Thoracic aorta (tissue), 2 donors: ENCODE data around the gene CXCL16. TPM values are rescaled to one million over a fixed set of nuclear protein-coding genes. Genes with fewer than 3 reads are reported as not detected.

Source experiments
- ATAC-seq: fragments of 150-250 bp; one replicate; pipeline ENCODE4 v1.8.0; 2017; ENCODE audit warnings: low read depth; ENCODE audit not compliant: insufficient number of reproducible peaks, low FRiP score
- DNase-seq: peaks from one replicate; pipeline ENCODE4 v3.0.0-alpha.2; 2020; ENCODE audit warnings: low spot score
- H3K27ac ChIP-seq, 2 donors: fragments of 200-600 bp; sonication (generic); 1 replicate in 1 of 2; 2 replicates in 1 of 2; pipeline ENCODE4 v1.5.1; 2016; ENCODE audit warnings: mild to moderate bottlenecking in 2 of 2, moderate library complexity in 2 of 2
- H3K27me3 ChIP-seq: fragments of 200-600 bp; sonication (generic); replicated peaks from 2 replicates; pipeline ENCODE4 v1.6.0; 2016; ENCODE audit warnings: mild to moderate bottlenecking; ENCODE audit not compliant: insufficient read depth
- H3K36me3 ChIP-seq: fragments of 200-600 bp; sonication (generic); one replicate; pipeline ENCODE4 v1.5.1; 2016
- H3K4me1 ChIP-seq, 2 donors: fragments of 200-600 bp; sonication (generic); 1 replicate in 1 of 2; 2 replicates in 1 of 2; pipeline versions ENCODE4 v1.5.1 to v1.6.0; 2016; ENCODE audit warnings: low read depth in 2 of 2, mild to moderate bottlenecking in 1 of 2; ENCODE audit not compliant: control insufficient read depth in 1 of 2
- H3K4me3 ChIP-seq: fragments of 200-600 bp; sonication (generic); 2 replicates; pipeline ENCODE4 v1.5.1; 2016; ENCODE audit warnings: mild to moderate bottlenecking
- H3K9me3 ChIP-seq: fragments of 200-600 bp; sonication (generic); 2 replicates; pipeline ENCODE4 v1.5.1; 2016
- CTCF ChIP-seq: fragments of 200-600 bp; sonication (generic); IDR thresholded peaks from one replicate; pipeline ENCODE4 v1.5.1; 2019; ENCODE audit warnings: antibody characterized with exemption
- total RNA-seq, 2 donors: library from RNA; depleted of rRNA; stranded (reverse); fragments of >200 nt; gene quantifications; one replicate each; pipeline versions ENCODE4 v1.1.0 to v1.2.3, GENCODE V29; 2016

The CXCL16 gene
- total RNA-seq, 2 donors from 2014 or later: 27.6 to 41.7 TPM

GRCh38 chr17:4740025-4740351 lies 260 bp upstream of the CXCL16 start:
- no peak for ATAC-seq

GRCh38 chr17:4738136-4739121 lies 1.3 kb downstream of the CXCL16 start:
- Histone ChIP-seq H3K9me3 (no peaks in the 10 kb centered on the region), H3K36me3 (peaks cover 6% of the 10 kb centered on the region), H3K4me3 (peak overlapping the region; percentile 89), H3K27me3 (no peaks in the 10 kb centered on the region), H3K4me1 (peaks cover 10 to 12% of the 10 kb centered on the region in 2 donors), H3K27ac (peak overlapping the region in 1 of 2 donors; percentile 27)
- ATAC-seq (no peak), DNase-seq (no peak)
- TF ChIP-seq CTCF: no peak

More at GRCh38 chr17:4740025-4740351, 260 bp upstream of the CXCL16 start:
- Histone ChIP-seq H3K27me3 (no peaks in the 10 kb centered on the region), H3K4me1 (peaks cover 10 to 15% of the 10 kb centered on the region in 2 donors), H3K9me3 (no peaks in the 10 kb centered on the region), H3K27ac (no peak overlapping the region), H3K4me3 (peak overlapping the region; percentile 89), H3K36me3 (peaks cover 3% of the 10 kb centered on the region)
- TF ChIP-seq CTCF: no peak
- DNase-seq: no peak

- no peak for ATAC-seq
- peak overlapping the region in 1 of 2 donors; percentile 46 for H3K27ac ChIP-seq
- TF ChIP-seq CTCF: no peak
- no peak for DNase-seq
- H3K9me3 ChIP-seq: no peaks in the 10 kb centered on the region
- H3K36me3 ChIP-seq: peaks cover 6% of the 10 kb centered on the region
- no peaks in the 10 kb centered on the region for H3K27me3 ChIP-seq
- H3K4me1 ChIP-seq: peaks cover 10 to 19% of the 10 kb centered on the region in 2 donors
- H3K4me3 ChIP-seq: no peak overlapping the region
Measured at GRCh38 chr17:4735876-4736651, 3.7 kb downstream of the CXCL16 start.

GRCh38 chr17:4734857-4735475 lies 4.8 kb downstream of the CXCL16 start:
- Histone ChIP-seq H3K9me3 (no peaks in the 10 kb centered on the region), H3K4me3 (no peak overlapping the region), H3K36me3 (peaks cover 6% of the 10 kb centered on the region), H3K27me3 (no peaks in the 10 kb centered on the region), H3K4me1 (peaks cover 10 to 26% of the 10 kb centered on the region in 2 donors), H3K27ac (peak overlapping the region in 1 of 2 donors; percentile 34)
- DNase-seq (no peak), ATAC-seq (no peak)
- no peak for TF ChIP-seq CTCF
